HG03064 (cell line): ENCODE measurements around the gene ZNF664.
A peak's percentile ranks its signal among the peaks of the same experiment; 100 is the strongest.

Experiments
- ATAC-seq: cut with Tn5 transposase; IDR thresholded peaks from one replicate; pipeline ENCODE4 v1.9.1; 2021; ENCODE audit warnings: low read depth; ENCODE audit not compliant: unreplicated experiment

Gene ZNF664

GRCh38 chr12:123972457-123973401, at the start of gene ZNF664, which contains the start of gene CCDC92:
TSS of gene ZNF664 (plus strand) at chr12:123973215. CDS start at chr12:124012145, 38,930 bp downstream.
TSS of gene CCDC92 (minus strand) at chr12:123972831. CDS start at chr12:123944305, 28,526 bp downstream.
- peak; percentile 76 for ATAC-seq

DNA sequence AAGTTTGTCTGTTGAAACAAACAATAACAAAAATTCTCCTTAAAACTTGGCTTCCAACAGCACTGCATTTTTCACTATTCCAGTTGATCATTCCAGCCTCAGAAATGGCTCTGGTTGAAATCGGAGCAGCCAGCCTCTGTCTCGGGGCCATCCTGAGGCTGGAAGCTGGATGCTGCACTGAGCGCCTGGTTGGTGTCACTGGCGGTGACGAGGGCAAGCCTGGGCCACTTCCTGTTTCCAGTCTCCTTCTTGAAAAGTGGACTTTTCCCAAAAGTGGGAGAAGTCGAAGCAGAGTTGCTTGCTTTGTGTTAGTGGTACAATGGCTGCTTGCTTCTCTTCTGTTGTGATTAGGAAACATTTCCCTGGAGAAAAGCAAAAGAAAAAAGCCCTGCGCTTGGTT, 49.1 kb upstream of the ZNF664 start:
- ATAC-seq = no peak

DNA sequence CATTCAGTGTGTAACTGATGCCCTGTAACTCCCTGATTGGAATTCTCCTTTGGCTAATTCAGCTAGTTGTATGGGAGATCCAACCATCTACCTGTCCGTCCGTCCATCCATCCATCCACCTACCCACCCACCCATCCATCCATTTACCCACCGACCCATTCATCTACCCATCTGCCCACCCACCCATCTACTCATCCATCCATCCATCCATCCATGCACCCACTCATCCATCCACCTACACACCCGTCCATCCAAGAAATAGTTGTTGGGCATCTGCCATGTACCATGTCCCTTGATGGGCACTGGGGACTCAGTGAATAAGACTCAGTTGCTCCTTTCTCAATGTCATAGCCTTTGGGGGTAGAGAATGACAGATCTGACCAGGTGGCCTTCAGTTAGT, 48.5 kb upstream of the ZNF664 start:
- no peak for ATAC-seq

- no peak for ATAC-seq
Observed at GRCh38 chr12:123928274-123928865, 44.6 kb upstream of the ZNF664 start.

DNA sequence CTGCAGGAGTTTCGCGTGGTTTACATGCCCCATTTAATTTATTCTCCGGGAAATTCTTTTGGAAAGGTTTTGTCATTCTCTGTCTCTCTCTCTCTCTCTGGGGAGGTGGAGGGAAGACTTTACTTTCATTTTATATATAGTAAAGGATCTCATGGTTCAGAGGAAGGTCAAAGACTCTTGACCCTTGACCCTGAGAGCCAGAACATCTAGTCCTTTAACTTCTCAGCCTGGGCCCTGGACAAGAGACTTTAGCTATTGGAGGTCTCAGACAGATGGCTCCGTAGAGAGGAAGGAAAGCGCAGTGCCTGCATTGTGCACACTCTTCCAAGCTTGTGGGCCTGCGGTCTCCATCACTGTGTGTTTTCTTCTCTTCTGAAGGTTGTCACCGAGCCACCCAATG, 44.1 kb upstream of the ZNF664 start:
- ATAC-seq = no peak

DNA sequence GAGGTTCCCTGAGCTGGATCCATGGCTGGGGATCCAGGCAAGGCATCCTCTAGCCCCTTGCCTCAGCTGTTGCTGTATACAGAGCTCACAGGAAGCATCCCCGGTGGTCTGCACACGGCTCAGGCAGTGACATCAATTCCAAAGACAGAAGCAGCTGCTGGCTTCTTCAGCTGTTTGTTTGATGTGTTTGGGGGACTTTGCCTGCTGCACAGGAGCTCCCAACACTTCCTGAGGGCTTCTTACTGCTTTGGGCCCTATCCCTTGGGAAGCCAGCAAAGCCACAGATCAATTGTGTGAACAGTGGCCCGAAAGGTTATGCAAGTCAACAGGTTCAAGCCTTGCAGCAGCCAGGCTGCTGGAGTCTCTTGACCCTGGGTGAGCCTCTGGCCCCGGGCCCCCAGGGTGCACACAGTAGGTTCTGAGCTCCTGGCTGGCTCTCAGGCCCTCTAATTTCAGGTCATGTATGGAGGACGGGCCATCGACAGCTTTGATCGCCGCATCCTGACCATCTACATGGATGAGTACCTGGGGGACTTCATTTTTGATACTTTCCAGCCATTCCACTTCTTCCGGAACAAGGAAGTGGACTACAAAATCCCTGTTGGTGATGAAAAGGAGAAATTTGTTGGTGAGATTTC, 43.0 kb upstream of the ZNF664 start:
- ATAC-seq = no peak

DNA sequence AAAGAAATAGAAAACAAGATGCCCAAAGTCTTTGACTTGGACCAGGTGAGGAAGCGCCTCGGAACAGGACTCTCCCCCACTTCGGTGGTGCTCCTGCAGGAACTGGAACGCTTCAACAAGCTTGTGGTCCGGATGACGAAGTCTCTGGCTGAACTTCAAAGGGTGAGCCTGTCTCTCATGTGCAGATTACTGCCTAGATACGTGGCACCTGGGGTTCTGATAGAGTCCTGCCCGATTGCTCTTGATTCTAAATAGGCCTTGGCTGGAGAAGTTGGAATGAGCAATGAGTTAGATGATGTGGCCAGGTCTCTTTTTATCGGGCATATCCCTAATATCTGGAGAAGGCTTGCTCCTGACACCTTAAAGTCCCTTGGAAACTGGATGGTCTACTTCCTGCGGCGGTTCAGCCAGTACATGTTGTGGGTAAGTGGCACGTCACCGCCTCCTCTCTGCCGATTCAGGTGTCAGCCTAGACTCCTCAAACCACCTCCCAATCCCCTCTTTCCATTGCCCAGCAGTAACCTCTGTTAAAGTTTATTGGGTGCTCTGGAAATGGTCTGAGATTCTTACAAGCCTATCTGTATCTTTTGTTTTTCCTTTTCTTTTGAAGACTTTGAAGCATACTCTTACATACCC, 41.2 kb upstream of the ZNF664 start:
- no peak for ATAC-seq

DNA sequence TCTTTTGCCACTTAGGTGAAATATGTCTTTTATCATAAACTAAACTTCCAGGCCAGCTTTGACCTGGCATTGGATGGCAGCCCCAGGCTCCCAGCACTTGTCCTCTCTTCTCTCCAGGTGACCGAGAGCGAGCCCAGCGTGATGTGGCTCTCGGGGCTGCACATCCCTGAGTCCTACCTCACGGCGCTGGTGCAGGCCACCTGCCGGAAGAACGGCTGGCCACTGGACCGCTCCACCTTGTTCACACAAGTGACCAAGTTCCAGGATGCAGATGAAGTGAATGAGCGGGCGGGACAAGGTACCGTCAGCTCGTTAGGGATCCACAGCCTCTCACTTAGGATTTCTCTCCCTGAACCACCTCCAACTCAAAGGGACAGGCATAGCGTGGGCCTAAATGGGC, 39.8 kb upstream of the ZNF664 start:
- no peak for ATAC-seq

DNA sequence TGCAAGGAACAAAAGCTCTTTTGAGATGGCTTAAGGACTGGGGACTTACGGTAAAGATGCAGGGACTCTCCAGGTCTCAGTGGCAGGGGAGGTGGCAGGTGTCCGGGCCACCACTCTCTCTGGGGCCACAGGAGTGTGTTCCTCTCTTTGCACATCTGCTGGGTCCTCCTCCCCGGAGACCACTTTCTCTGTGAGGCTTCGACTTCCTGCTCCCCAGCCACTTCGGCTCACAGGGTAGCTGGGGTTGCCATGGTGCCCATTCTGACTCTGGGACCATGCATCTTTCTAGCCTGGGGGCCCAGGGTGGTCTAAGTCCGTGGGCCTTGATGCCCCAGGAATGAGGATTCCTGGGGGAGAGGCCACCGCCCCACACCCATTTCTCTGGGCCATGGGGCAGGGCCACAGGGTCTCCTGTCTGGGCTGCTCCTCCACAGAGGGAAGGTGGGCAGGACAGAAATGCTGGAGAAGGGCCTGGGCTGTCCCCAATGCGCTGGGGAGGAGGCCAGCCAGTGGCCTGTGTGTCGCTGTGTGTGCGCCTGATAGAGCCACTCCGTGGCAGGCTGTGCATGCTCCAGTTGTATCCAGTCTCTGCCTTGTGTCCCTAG, 38.9 kb upstream of the ZNF664 start:
- no peak for ATAC-seq

- no peak for ATAC-seq
Observed at GRCh38 chr12:123934829-123935228, 38.2 kb upstream of the ZNF664 start.

DNA sequence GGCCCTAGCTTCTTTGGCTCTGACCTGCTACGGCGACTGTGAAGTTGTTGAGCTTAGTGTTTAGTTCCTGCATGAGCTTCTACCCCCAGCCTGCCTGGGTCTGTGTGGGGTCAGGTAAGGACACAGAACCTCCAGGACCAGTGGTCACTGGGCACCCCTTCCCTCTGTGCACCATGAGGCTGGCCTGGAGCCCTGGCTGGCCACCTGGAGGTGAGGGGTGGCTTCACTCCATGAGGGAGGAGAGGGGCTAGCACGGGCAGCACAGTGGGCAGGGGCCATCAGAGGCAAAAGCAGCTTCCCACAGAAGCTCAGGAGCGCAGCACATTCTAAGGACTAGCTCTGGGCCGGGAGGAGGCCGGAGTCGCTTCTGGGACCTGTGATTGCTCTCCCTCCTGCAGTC, 37.1 kb upstream of the ZNF664 start:
- no peak for ATAC-seq

- ATAC-seq = no peak
Observed at GRCh38 chr12:123936471-123936870, 36.5 kb upstream of the ZNF664 start.

DNA sequence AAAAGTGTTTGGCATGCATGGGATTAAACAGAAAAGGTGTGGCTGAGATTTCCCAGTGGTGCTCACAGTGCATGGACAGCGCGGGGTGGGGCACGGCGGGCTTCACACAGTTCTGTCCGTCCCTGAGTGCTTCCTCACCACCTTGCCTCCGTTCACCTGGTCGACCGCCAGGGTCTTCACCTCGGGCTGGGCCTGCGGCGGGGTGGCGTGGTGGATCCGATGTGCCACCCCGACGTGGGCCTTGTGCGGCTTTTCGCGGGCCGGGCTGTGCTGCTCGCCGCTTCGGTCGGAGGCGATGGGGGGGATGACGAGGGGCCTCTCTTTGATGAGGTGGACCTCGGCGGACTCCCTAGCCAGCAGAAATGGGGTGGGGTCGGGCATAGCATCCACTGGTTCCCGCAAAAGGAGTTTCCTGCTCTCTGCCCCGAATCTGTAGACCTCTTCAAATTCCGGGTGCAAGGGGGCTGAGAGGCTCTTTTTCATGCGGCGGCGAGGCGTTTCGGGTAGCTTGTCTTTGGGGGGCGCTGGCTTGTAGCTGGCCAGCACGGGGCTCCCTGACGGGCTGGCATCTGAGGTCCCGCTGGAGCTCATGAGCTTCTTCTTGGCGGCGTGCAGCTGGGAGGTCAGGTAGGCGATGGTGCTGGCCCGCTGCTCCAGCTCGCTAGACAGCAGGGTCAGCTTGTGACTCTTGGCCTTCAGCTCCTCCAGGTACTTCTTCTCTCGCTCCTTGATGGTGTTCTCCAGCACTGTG, 35.9 kb upstream of the ZNF664 start:
- no peak for ATAC-seq

DNA sequence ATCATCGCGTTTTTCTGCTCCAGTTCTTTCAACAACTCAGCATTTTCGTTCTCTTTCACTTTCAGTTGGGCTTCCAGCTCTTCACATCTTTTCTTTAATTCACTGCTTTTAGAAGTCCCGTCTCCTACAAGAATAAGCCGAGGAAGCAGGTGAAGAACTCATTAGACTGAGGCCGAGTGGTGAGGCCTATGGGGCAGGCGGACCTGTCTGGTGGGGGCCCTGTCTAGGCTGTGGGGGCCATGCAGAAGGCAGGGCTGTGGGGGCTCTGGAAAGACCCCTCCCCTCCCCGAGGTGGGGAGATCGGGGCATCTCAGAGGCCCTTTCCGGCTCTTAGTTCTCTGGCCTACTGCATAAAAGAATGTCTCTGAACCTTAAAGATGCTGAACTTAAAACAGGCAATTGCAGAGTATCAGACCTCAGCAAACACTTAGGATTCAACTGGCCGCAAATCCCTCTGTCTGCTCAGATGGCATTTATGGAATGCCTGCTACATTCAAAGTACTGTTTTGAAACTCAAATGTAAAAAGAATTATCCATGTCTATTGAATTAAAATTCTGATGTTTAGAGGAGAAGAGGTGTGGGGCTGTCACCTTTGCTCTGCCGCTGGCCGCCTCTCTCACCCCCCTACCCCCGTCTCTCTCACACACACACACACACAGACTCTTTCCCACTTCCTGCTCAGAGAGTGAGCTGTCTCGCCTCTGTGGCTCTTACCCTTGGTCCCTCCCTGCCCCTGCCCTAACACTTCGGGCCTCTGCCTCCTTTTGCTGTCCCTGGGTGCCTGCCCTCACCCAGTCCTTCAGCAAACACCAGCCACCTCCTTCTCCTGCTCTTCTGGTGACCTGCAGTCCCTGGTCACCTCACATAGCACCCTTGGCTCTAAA, 35.1 kb upstream of the ZNF664 start:
- no peak for ATAC-seq

- ATAC-seq = no peak
Observed at GRCh38 chr12:123938679-123939480, 34.1 kb upstream of the ZNF664 start.

GRCh38 chr12:123939716-123940626, 33.0 kb upstream of the ZNF664 start:
- ATAC-seq = no peak

- ATAC-seq = no peak
Observed at GRCh38 chr12:123940627-123940966, 32.4 kb upstream of the ZNF664 start.
